GM19452 (cell line): Measurements from ENCODE around the gene CYP4F22.
"Not testable (repeated sequence)": the region's sequence is repeated elsewhere in the genome, so short reads cannot be mapped to it uniquely, and the experiment has no call there.

ENCODE experiments used
- ATAC-seq: cut with Tn5 transposase; IDR thresholded peaks from one replicate; pipeline ENCODE4 v1.9.1; 2021; ENCODE audit not compliant: unreplicated experiment

Gene CYP4F22

GRCh38 chr19:15564534-15565168 lies 56.3 kb downstream of the CYP4F22 start:
- ATAC-seq, result no peak

DNA sequence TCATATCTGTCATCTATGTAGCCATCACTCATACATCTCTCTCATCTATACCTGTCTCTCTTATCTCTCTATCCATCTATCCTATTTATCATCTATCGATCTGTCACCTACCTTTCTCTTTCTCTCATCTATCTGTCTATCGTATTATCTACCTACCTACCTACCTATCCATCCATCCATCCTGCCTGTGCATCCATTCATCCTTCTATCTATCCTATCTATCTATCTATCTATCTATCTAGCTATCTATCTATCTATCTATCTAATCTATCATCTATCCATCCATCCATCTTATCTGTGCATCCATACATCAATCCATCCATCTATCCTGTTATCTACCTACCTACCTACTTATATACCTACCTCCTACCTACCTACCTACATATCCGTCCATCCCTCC lies 62.1 kb downstream of the CYP4F22 start:
- no peak for ATAC-seq

- no peak for ATAC-seq
Observed at GRCh38 chr19:15575406-15575805, 67.1 kb downstream of the CYP4F22 start.

- ATAC-seq, result no peak
Observed at GRCh38 chr19:15576526-15577156, 68.3 kb downstream of the CYP4F22 start.

DNA sequence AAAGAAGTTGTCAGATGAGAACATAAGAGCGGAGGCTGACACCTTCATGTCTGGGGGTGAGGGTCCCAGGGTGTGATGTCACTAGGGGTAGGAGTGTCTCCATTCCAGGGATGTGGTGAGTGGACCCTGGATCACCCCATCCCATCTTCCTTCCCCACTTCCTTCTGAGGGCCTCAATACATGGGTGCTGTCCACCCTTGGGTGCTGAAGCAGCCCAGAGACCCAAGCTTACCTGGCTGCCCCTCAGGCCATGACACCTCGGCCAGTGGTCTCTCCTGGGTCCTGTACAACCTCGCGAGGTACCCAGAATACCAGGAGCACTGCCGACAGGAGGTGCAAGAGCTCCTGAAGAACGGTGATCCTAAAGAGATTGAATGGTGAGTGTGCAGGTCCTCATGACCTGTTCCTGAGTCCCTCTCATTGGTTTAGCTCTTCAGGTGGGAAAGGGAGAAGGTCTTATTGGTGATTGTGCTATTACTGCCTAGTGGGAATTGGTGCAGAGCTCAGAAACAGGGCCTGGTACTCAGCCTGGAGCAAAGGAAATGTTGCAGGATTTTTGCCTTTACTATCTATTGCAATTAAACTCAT lies 69.0 kb downstream of the CYP4F22 start:
- ATAC-seq, result no peak

DNA sequence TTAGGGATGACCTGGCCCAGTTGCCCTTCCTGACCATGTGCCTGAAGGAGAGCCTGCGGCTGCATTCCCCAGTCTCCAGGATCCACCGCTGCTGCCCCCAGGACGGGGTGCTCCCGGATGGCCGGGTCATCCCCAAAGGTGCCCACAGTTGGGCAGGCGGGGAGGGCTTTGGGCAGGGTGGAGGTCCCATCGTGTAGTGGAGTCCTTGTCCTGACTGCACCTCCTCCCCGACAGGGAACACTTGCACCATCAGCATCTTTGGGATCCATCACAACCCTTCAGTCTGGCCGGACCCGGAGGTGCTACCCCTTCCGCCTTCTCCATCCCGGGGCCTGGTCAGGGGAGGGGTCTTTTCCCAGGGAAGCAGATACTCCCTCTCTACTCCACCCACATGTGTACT lies 75.0 kb downstream of the CYP4F22 start:
- no peak for ATAC-seq

GRCh38 chr19:15584095-15584494 lies 75.8 kb downstream of the CYP4F22 start:
- ATAC-seq, result no peak

- ATAC-seq, result no peak
Observed at GRCh38 chr19:15584541-15585115, 76.3 kb downstream of the CYP4F22 start.

DNA sequence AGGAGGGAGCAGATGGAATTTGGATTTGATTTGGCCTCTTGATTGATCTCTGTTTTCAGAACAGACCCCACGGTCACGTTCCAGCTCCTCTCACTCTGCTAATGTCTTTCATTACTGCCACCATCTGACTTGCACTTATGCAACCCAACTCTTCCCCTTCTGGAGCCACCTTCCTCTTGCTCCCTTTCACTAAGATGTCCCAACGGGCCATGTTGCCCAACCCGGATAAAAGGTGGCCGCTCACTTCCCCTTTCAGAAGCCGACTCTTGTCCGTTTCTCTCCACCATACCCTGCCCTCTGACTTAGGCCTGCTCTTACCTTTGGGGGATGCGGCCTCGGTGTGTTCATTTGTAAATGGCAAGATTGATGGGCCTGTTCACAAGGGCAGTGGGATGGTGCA lies 79.3 kb downstream of the CYP4F22 start:
- no peak for ATAC-seq

- ATAC-seq, result no peak
Observed at GRCh38 chr19:15588265-15588664, 79.9 kb downstream of the CYP4F22 start.

- no peak for ATAC-seq
Observed at GRCh38 chr19:15589760-15590451, 81.6 kb downstream of the CYP4F22 start.

GRCh38 chr19:15591796-15592195 lies 83.5 kb downstream of the CYP4F22 start:
- ATAC-seq, result no peak

DNA sequence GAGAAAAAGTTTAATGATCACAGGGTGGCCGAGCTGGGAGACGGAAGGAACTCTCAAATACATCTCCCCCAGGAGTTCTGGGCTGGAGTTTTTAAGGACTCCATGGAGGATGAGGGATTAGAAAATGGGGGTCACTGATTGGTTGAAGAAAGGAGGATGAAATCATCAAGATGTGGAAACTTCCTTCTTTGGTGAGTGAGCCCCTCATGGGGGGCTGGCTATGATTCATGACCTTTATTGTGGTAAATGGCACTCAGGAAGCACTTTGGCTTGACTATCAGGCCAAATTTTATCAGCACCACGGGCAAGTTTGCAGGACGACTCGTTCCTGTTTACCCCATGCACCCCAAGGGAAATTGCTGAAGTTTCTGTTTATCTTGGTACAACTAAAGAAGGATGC lies 84.2 kb downstream of the CYP4F22 start:
- not testable (repeated sequence) for ATAC-seq

DNA sequence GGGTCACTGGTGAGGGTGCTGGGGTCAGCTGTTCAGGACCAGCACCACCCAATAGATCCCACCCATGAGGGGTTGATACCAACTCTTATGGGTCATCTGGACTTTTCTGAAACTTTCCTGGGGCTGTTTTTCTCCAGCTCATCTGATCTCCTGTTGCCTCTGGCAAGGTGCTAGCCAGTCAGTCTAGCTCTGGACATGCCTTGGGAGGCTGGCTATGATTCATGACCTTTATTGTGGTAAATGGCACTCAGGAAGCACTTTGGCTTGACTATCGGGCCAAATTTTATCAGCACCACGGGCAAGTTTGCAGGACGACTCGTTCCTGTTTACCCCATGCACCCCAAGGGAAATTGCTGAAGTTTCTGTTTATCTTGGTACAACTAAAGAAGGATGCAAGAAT lies 85.4 kb downstream of the CYP4F22 start:
- not testable (repeated sequence) for ATAC-seq

- ATAC-seq, result no peak
Observed at GRCh38 chr19:15595069-15595468, 86.7 kb downstream of the CYP4F22 start.
